Astrocyte of the cerebellum (primary cell): ENCODE data around the gene RBP7.

Experiments used
- DNase-seq: peaks from one replicate; pipeline ENCODE4 v3.0.0-alpha.2; 2011; ENCODE audit warnings: low read depth
- H3K4me3 ChIP-seq: 2 replicates; pipeline ENCODE4 v1.5.1; 2011; ENCODE audit warnings: mild to moderate bottlenecking, low read depth, low read length, moderate library complexity
- CTCF ChIP-seq: IDR thresholded peaks from 2 replicates; pipeline ENCODE4 v1.5.1; 2012; ENCODE audit warnings: low read length, low read depth, moderate library complexity, mild to moderate bottlenecking; ENCODE audit errors: missing control alignments
- in situ Hi-C: cut with HindIII; loops from 2 replicates; pipeline ENCODE4 v1.10.0; 2017; ENCODE audit warnings: low sequenced_read_pairs

The RBP7 gene

GRCh38 chr1:10046356-10047085 lies 49.5 kb downstream of the RBP7 start:
- in situ Hi-C loops, result no loop called here
- no peak for DNase-seq
- H3K4me3 ChIP-seq, result no peak overlapping the region
- TF ChIP-seq CTCF, result no peak

GRCh38 chr1:10048601-10049000 lies 51.6 kb downstream of the RBP7 start:
- TF ChIP-seq CTCF, result no peak
- DNase-seq, result no peak
- H3K4me3 ChIP-seq, result no peak overlapping the region
- in situ Hi-C loops, result no loop called here

GRCh38 chr1:10050611-10051010 lies 53.6 kb downstream of the RBP7 start:
- no peak for TF ChIP-seq CTCF
- in situ Hi-C loops, result no loop called here
- DNase-seq, result no peak
- no peak overlapping the region for H3K4me3 ChIP-seq

GRCh38 chr1:10051656-10052055 lies 54.6 kb downstream of the RBP7 start:
- no peak for TF ChIP-seq CTCF
- H3K4me3 ChIP-seq, result no peak overlapping the region
- in situ Hi-C loops, result no loop called here
- no peak for DNase-seq

GRCh38 chr1:10052347-10052746 lies 55.3 kb downstream of the RBP7 start:
- in situ Hi-C loops, result no loop called here
- no peak for TF ChIP-seq CTCF
- no peak overlapping the region for H3K4me3 ChIP-seq
- DNase-seq, result no peak

GRCh38 chr1:10054465-10054864 lies 57.4 kb downstream of the RBP7 start:
- TF ChIP-seq CTCF, result no peak
- no peak for DNase-seq
- H3K4me3 ChIP-seq, result no peak overlapping the region
- in situ Hi-C loops, result no loop called here
